ENCODE measurements around the gene GPSM3.
"Not testable (repeated sequence)": the region's sequence is repeated elsewhere in the genome, so short reads cannot be mapped to it uniquely, and the experiment has no call there.

The GPSM3 gene

GRCh38 chr6:32149932-32150870 lies 42.2 kb downstream of the GPSM3 start:
- DNase-seq (ENCODE audit: low read depth) = no peak

- DNase-seq (ENCODE audit: low read depth) = no peak
Observed at GRCh38 chr6:32149092-32149755, 43.2 kb downstream of the GPSM3 start.

- DNase-seq (ENCODE audit: low read depth) = no peak
Observed at GRCh38 chr6:32148289-32149091, 44.0 kb downstream of the GPSM3 start.

- no peak for DNase-seq (ENCODE audit: low read depth)
Observed at GRCh38 chr6:32147401-32148132, 44.9 kb downstream of the GPSM3 start.

GRCh38 chr6:32146687-32147086 lies 45.8 kb downstream of the GPSM3 start:
- no peak for DNase-seq (ENCODE audit: low read depth)

GRCh38 chr6:32146287-32146686 lies 46.2 kb downstream of the GPSM3 start:
- no peak for DNase-seq (ENCODE audit: low read depth)

- not testable (repeated sequence) for DNase-seq (ENCODE audit: low read depth)
Observed at GRCh38 chr6:32144238-32144637, 48.2 kb downstream of the GPSM3 start.
